ENCODE measurements around the gene DNAH14.
"Not testable (repeated sequence)": the region's sequence is repeated elsewhere in the genome, so short reads cannot be mapped to it uniquely, and the experiment has no call there.

DNAH14 gene

GRCh38 chr1:225277445-225277844, 348.0 kb downstream of the DNAH14 start:
- no peak for DNase-seq

DNA sequence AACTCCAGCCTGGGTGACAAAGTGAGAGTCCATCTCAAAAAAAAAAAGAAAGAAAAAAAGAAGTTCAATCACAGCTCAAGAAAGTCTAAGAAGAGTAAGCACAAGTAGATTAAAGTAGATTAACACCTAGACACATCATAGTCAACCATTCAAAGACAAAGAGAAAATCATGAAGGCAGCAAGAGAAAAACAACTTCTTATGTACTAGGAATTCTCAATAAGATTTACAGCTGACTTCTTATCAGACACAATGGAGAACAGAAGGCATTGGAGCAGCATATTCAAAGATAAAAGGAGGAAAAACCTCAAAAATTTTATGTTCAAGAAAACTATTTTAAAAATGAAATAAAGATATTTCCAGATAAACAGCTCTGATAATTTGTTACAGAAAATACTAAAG, 351.1 kb downstream of the DNAH14 start:
- DNase-seq, result no peak

DNA sequence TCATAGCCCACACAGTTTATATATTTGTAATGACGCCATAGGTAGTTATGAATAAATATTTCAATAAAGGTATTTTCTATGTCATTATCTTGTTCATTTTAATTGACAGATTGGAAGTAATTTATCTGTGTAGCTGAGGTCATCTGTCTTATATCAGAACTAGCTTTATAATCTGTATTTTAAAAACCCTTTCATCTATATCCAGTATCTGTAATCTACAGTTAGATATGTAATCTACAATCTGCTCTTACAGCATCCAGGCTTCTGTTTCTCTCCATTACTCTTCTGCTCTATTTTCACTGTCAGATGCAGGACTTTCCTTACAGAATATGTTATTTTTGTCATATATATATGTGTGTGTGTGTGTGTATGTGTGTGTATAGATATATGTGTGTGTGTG, 360.8 kb downstream of the DNAH14 start:
- DNase-seq, result no peak

- no peak for DNase-seq
These were observed 370.1 kb downstream of the DNAH14 start for GRCh38 chr1:225299624-225300023.

GRCh38 chr1:225300381-225300780, 370.9 kb downstream of the DNAH14 start:
- DNase-seq, result no peak

- no peak for DNase-seq
These were observed 375.5 kb downstream of the DNAH14 start for GRCh38 chr1:225304996-225305395.

DNA sequence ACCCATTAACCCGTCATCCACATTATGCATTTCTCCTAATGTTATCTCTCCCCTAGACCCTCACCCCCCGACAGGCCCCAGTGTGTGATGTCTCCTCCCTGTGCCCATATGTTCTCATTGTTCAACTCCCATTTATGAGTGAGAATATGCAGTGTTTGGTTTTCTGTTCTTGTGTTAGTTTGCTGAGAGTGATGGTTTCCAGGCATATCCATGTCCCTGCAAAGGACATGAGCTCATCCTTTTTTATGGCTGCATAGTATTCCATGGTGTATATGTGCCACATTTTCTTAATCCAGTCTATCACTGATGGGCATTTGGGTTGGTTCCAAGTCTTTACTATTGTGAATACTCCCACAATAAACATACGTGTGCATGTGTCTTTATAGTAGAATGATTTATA, 381.1 kb downstream of the DNAH14 start:
- not testable (repeated sequence) for DNase-seq

DNA sequence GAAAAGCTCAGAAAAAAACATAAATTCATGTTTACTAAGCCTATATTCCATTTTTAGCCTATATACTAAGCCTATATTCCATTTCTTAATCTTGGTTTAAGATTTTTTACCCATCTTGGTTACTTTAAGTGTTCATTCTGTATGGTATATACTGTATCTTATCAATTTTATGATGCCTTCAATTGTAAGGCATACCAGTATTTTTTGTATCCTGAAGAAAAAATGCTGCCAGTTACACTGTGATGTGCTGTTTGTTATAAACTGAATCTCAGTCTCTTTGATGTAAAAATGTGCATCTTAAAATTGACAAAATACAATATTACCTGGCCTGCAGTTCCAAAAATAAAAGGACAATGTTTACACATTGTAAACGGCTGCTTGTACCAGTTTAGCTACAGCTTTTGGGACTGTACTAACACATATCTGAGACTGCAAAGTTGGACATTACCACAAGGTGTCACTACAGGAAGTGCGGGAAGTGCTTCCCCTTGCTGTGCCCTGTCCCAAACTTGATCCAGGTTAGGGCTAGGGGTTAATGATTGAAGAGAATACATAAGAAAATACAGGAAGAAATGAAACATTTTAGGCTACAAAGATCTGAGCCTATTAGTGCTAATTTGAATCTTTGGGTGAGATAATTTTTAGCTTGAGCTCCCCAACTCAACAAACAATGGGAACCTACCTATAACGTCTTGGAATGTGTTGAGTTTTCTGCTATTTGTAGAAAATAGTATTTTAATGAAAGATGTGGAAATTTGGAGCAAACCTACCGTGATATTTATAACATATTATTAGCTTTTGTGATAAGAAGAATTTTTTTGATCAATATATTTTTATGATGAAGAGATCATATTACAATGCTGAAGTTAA, 389.5 kb downstream of the DNAH14 start:
- DNase-seq, result no peak

- no peak for DNase-seq
These were observed 390.4 kb downstream of the DNAH14 start for GRCh38 chr1:225319871-225320270.

- no peak for DNase-seq
These were observed 392.3 kb downstream of the DNAH14 start for GRCh38 chr1:225321784-225322183.

DNA sequence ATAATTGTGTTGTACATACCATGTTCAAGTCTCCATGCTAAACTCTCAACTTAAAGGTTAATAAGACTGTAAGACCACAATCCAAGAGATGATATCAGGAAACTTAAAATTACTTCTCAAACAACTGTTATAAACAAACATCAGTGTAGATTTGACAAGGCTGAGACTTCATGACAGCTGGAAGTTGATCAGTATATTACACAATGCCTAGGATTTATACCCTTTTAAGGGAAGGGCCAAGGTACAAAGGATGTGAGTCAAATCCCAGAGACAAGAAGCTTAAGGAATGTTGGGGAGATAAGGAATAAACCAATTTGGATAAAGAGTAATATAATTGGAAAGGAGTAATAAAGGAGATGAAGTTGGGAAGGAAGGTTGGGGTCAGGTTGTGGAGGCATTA, 399.6 kb downstream of the DNAH14 start:
- DNase-seq, result no peak

DNA sequence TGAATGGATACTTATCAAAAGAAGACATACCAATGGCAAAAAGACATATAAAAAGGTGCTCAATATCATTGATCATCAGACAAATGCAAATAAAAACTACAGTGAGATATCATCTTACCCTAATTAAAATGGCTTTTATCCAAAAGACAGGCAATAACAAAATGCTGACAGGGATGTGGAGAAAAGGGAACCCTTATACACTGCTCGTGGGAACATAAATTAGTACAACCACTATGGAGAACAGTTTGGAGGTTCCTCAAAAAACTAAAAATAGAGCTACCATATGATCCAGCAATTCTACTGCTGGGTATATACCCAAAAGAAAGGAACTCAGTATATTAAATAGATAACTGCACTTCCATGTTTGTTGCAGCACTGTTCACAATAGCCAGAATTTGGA, 400.5 kb downstream of the DNAH14 start:
- DNase-seq, result not testable (repeated sequence)

- no peak for DNase-seq
These were observed 403.2 kb downstream of the DNAH14 start for GRCh38 chr1:225332686-225333085.

DNA sequence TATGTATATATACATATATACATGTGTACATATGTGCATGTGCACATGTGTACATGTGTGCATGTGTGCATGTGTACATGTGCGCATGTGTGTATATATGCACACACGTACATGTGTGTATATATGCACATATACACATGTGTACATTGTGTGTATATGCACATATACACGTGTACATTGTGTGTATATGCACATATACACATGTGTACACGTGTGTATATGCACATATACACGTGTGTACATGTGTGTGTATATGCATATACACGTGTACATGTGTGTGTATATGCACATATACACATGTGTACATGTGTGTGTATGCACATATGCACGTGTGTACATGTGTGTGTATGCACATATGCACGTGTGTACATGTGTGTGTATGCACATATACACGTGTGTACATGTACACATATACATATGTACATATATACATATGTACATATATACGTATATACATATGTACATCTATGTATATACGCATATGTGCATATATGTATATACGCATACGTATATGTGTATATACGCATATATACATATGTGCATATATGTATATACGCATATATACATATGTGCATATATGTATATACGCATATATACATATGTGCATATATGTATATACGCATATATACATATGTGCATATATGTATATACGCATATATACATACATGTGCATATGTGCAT, 405.8 kb downstream of the DNAH14 start:
- DNase-seq, result not testable (repeated sequence)

DNA sequence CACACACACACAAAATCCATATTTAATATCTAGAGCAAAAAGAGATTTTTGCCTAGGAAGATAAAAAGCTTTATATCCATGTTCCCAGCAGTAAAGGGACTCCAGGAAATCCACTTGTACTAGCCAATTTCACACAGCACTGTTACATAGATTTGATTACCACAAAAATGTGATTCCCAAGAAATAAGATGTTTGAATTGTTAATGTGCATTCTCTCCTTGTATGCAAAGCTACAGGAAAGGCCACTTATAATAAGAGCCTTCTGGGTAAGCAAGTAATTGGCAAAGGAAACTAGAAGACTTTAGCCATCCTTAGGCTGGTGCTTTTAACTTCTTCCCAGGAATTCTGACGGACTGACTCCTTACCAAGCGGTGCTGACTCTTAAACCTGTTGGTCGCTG, 409.1 kb downstream of the DNAH14 start:
- no peak for DNase-seq

DNA sequence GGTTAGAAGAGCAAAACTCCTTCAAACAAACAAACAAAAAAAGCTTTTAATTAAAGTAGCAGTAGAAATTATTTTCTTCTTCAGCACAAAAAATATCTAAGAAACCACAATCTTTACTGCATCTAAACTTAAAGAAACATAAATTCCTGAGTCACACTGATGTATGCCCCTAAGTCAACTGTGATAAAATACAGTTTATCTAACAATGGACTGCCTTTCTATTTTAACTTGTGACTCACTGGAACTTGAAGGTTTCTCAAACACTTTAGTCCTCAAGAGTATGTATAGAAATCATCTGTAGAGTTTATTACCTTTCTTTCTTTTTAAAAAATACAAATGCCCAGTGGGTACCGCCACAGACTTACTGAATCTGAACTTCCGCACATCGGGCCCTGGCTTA, 412.2 kb downstream of the DNAH14 start:
- DNase-seq, result no peak

DNA sequence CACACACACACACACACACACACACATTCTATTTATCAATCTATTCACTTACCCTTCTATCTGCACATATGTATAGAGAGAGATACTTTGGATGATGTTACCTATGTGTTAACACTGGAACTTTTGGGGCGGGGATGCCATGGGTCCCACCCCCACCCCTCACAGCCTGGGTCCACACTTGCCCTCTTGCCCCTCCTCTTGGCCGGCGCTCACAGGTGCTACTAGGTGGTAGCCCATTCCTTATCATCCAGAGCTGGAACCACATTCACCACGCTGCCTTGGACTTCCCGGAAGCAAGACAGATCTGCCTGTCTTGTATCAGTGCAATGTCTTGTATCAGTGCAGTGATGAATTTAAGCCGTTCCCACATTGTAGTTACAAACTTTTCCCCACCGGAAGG, 413.2 kb downstream of the DNAH14 start:
- no peak for DNase-seq

DNA sequence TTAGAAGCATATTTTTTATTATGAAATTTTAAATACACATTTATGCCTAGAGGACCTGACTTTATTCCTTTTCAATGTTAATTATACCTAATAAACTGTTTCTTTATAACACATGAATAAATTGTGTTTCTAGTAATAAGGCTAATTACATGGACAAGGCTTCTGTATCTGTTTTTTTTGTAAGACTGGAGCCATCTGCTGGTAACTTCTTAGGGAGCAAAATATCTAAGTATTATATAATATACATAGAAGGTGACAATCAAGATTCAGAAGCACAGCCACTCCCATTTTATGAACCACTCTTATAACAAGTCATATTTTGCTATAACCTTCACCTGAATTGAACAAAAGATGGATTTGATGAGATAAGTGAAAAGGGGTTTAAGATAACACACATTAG, 414.1 kb downstream of the DNAH14 start:
- no peak for DNase-seq

DNA sequence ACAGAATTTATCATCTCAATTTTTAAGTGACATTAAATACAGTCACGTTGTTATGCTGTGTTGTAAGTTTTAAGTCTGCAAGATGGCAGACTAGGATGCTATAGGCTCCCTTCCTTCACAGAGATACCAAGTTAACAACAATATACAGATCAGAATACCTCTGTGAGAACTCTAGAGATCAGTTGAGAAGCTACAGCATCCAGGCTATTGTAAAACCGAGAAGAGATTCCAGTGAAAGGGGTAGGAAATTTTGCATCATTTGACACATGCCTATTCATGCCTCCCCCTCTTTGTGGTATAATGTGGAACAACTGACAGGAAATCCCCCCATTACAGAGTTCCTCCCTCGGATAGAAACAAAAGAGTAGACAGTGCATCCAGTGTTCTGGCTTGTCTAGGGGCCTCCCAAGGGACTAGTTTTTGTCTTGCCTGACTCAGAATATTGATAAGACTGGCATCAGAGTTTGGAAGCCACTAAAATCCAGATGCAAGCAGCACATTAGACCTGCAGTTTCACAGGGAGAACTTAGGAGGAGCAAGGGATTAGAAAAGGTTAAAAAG, 417.7 kb downstream of the DNAH14 start:
- no peak for DNase-seq

- no peak for DNase-seq
These were observed 418.9 kb downstream of the DNAH14 start for GRCh38 chr1:225348400-225348799.

DNA sequence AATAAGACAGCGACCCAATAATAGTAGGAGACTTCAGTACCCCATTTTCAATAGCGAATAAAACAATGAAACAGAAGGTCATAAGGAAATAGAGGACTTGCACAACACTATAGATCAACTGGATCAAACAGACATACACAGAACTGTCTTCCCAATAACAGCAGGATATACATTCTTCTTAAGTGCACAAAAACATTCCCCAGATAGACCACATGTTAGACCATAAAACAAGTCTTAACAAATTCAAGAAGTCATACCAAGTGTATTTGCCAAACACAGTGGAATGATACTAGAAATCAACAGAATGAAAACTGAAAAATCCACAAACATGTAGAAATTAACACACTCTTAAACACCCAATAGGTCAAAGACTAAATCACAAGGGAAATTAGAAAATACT, 420.4 kb downstream of the DNAH14 start:
- no peak for DNase-seq

DNA sequence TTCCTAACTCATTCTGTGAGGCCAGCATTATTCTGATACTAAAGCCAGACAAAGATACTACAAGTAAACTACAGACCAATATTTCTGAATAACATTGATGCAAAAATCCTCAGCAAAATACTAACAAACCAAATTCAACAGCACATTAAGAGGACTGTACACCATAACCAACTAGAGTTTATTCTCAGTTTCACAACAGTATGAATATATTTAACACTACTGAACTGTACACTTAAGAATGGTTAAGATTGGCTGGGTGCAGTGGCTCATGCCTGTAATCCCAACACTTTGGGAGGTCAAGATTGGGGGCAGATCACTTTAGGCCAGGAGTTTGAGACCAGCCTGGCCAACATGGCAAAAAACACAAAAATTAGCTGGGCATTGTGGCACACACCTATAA, 421.4 kb downstream of the DNAH14 start:
- DNase-seq, result no peak

DNA sequence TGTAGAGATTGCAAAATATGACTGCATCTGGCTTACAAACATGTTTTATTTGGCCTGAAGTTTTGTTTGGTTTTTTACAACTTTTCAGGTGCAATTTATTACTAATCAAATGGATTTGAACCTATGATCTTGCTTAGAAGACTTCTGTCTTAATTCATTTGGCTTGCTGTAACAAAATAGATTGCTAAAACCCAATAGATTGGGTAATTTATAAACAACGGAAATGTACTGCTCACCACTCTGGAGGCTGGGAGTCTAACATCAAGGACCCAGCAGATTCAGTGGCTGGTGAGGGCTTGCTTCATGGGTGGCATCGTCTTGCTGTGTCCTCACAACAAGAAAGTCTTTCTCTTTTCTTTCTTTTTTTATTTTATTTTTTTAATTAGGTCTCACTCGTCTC, 425.4 kb downstream of the DNAH14 start:
- DNase-seq, result no peak

- DNase-seq, result no peak
These were observed 426.4 kb downstream of the DNAH14 start for GRCh38 chr1:225355863-225356262.

All from 8988T (cell line).